Colonic mucosa (tissue), 4 donors: ENCODE measurements around the gene IGSF9. TPM values are rescaled to one million over a fixed set of nuclear protein-coding genes. Genes with fewer than 3 reads are reported as not detected.

Experiments
- DNase-seq: peaks from one replicate; pipeline ENCODE4 v3.0.0-alpha.2; 2020
- H3K27ac ChIP-seq: fragments of 200-600 bp; one replicate; pipeline ENCODE4 v1.8.0; 2021
- H3K27me3 ChIP-seq: fragments of 200-600 bp; one replicate; pipeline ENCODE4 v1.8.0; 2021
- H3K36me3 ChIP-seq: fragments of 200-600 bp; one replicate; pipeline ENCODE4 v1.8.0; 2021
- H3K4me1 ChIP-seq: fragments of 200-600 bp; one replicate; pipeline ENCODE4 v1.8.0; 2021; ENCODE audit warnings: mild to moderate bottlenecking
- H3K4me3 ChIP-seq: fragments of 200-600 bp; one replicate; pipeline ENCODE4 v1.8.0; 2021
- H3K9ac ChIP-seq, 2 donors: one replicate each; pipeline ENCODE4 v1.7.0; 2013; ENCODE audit warnings: control low read depth in 2 of 2, low read depth in 2 of 2, low read length in 2 of 2
- H3K9me3 ChIP-seq: fragments of 200-600 bp; one replicate; pipeline ENCODE4 v1.8.0; 2021
- intact Hi-C: fragments of 100-400 bp; cut with DNase I; formaldehyde crosslinking; loops from one replicate; pipeline ENCODE4 v1.14.1; 2022
- total RNA-seq, 2 donors: library from RNA; stranded (reverse); fragmentation: NEBNext Ultra II Directional in 1 of 2; extraction: Animal tissue kit (Norgen Biotek cat#: 25700) in 1 of 2; gene quantifications; one replicate each; pipeline ENCODE4 v1.2.1, GENCODE V29; 2021
- TF ChIP-seq, protein P1 (sequence below): fragments of 200-600 bp; IDR thresholded peaks from one replicate; pipeline ENCODE4 v1.8.0; 2022; ENCODE audit warnings: antibody characterized with exemption, mild to moderate bottlenecking
- donor health status: healthy.
- donor health status: DM: no; HTN: no; CAD: no.
- donor health status: DM: no; HTN: no; CAD: no.

The IGSF9 gene
- total RNA-seq, 2 donors from 2014 or later: 14.1 to 41.8 TPM

DNA sequence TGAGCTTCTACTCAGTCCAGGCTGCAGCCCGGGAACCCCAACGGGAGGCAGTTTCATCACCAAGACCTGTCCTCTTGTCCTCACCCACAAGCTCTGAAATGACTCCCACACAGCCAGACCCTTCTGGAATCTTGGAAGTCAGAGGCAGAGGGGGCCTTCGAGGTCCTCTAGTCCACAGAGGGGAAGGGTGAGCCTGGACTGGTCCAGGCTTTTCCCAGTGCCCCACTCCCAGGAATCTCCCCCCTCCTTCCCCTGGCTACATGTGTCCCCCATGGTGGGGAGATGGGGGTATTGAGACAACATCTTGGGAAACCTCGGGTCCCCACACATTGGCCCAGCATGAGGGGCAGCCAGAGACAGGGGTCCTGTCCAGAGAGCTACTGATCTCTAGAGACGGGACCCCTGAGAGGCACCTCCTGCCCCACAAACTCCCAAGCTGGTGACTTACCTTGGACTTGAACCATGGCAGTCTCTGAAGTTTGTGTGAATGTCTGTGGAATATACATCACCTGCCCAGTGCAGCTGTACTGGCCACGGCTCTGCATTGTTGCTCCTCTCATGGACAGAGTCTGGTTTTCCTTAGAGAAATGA, 28.0 kb upstream of the IGSF9 start:
- Histone ChIP-seq H3K36me3 (no peaks in the 10 kb centered on the region), H3K27ac (no peak overlapping the region), H3K9ac (no peak overlapping the region), H3K9me3 (no peaks in the 10 kb centered on the region), H3K4me1 (peaks cover 2% of the 10 kb centered on the region), H3K27me3 (no peaks in the 10 kb centered on the region), H3K4me3 (no peak overlapping the region)
- DNase-seq: no peak
- TF ChIP-seq, protein P1, sequence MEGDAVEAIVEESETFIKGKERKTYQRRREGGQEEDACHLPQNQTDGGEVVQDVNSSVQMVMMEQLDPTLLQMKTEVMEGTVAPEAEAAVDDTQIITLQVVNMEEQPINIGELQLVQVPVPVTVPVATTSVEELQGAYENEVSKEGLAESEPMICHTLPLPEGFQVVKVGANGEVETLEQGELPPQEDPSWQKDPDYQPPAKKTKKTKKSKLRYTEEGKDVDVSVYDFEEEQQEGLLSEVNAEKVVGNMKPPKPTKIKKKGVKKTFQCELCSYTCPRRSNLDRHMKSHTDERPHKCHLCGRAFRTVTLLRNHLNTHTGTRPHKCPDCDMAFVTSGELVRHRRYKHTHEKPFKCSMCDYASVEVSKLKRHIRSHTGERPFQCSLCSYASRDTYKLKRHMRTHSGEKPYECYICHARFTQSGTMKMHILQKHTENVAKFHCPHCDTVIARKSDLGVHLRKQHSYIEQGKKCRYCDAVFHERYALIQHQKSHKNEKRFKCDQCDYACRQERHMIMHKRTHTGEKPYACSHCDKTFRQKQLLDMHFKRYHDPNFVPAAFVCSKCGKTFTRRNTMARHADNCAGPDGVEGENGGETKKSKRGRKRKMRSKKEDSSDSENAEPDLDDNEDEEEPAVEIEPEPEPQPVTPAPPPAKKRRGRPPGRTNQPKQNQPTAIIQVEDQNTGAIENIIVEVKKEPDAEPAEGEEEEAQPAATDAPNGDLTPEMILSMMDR: no peak
- intact Hi-C loops: no loop called here

DNA sequence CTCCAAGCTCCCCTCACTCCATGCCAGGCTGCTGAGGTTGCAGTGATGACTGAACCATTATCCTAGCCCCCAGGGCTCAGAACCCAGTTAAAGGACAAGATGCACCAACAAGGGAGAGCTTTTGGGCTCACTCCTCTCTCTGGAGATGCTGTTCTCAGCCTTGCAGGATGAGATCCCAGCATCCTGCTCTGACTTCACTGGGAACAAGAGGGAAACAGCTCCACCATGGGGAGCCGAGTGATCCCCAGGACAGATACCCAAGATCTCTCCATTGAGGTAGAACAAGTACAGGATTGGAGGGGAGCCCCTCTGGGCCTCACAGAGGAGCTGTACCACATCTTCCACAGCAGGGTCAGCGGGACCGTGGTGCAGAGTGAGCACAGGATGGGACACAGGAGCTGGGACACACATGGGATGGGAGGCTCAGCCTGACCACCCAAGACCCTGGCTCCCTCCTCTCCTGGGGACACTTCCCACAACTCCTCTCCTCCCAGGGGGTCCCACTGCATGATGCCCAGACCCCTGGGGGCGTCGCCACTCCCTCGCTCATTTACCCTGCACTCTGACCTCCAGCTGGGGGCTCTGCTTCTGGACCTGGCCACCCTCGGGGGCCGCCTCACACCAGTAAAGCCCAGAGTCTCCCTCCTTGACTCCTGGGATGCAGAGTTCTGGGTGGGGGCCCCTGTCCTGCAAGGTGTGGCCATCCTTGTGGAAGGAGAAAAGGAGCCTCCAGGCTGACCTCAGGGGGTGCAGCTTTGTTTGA, 27.2 kb upstream of the IGSF9 start:
- Histone ChIP-seq H3K9ac (no peak overlapping the region), H3K4me1 (peaks cover 2% of the 10 kb centered on the region), H3K9me3 (no peaks in the 10 kb centered on the region), H3K27me3 (no peaks in the 10 kb centered on the region), H3K27ac (no peak overlapping the region), H3K4me3 (no peak overlapping the region), H3K36me3 (no peaks in the 10 kb centered on the region)
- intact Hi-C loops: no loop called here
- DNase-seq: no peak
- TF ChIP-seq, protein P1: no peak

DNA sequence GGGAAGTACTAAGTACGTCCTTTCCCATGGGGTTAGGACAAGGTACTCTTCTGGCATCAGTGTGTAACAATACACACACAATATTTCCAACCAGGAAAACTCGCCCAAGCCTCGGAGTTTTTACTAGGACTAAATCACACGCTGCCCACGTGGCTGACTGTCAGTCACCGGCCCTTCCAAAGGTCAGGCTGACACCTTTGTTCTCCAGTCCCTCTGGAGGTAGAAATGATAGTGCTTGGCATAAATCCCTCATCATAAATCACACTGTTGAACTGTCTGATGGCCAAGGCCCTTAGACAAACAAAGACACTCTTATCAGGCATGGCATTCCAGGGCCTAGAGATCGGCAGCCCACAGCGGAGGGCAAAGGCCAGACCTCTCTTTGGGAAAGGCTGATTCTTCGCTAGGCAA, 25.5 kb upstream of the IGSF9 start:
- H3K4me3 ChIP-seq: no peak overlapping the region
- TF ChIP-seq, protein P1: peak; percentile 24
- H3K36me3 ChIP-seq: no peaks in the 10 kb centered on the region
- peak overlapping the region; percentile 41 for H3K27ac ChIP-seq
- no peaks in the 10 kb centered on the region for H3K9me3 ChIP-seq
- DNase-seq: peak; percentile 93
- no peaks in the 10 kb centered on the region for H3K27me3 ChIP-seq
- peak overlapping the region in 1 of 2 donors; percentile 22 for H3K9ac ChIP-seq
- peaks cover 2% of the 10 kb centered on the region for H3K4me1 ChIP-seq
- intact Hi-C loops: no loop called here

DNA sequence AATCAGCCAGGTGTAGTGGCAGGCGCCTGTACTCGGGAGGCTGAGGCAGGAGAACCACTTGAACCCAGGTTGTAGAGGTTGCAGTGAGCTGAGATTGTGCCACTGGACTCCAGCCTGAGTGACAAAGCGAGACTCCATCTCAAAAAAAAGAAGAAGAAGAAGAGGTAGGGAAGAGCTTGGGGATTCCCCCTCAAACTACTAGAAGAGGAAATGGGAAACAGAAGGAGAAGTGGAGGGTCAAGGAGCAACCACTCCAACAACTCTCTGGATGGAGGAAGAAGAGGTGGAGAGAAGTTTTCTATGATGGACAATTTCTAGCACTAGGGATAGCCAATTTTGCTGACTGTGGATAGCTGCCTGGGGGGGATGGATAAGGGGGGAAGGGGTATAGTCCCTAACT, 23.5 kb upstream of the IGSF9 start:
- Histone ChIP-seq H3K4me1 (peaks cover 2% of the 10 kb centered on the region), H3K4me3 (no peak overlapping the region), H3K9me3 (no peaks in the 10 kb centered on the region), H3K27me3 (no peaks in the 10 kb centered on the region), H3K9ac (no peak overlapping the region), H3K36me3 (no peaks in the 10 kb centered on the region), H3K27ac (no peak overlapping the region)
- TF ChIP-seq, protein P1: no peak
- intact Hi-C loops: no loop called here
- DNase-seq: no peak

DNA sequence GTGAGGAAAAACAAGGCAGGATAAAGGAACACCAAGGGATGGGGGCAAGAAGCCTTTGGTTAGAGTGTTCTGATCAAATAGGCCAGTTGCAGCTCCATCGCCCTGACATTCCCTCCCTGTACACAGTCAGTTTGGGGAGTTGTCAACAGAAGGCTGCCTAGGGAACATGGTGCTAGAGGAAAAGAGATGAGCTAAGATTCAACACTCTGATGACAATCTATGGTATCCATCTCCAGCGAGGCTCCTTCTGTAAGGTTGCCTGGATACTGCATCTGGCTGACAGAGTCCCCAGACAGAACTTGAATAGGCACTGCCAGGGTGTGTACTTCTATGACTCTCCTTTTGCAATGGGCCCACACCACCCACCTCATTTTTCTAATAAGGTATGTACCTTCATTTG, 19.9 kb upstream of the IGSF9 start:
- Histone ChIP-seq H3K4me1 (no peaks in the 10 kb centered on the region), H3K27ac (no peak overlapping the region), H3K36me3 (no peaks in the 10 kb centered on the region), H3K9ac (no peak overlapping the region), H3K27me3 (no peaks in the 10 kb centered on the region), H3K4me3 (no peak overlapping the region), H3K9me3 (no peaks in the 10 kb centered on the region)
- no peak for DNase-seq
- intact Hi-C loops: no loop called here
- TF ChIP-seq, protein P1: no peak
